HG03175 (cell line): ENCODE measurements around the gene TMEM81.

Experiments used
- ATAC-seq: cut with Tn5 transposase; IDR thresholded peaks from one replicate; pipeline ENCODE4 v1.9.1; 2021; ENCODE audit warnings: mild to moderate bottlenecking, moderate library complexity; ENCODE audit not compliant: unreplicated experiment

TMEM81 gene

GRCh38 chr1:205061227-205061626 lies 23.0 kb downstream of the TMEM81 start:
- no peak for ATAC-seq

- ATAC-seq = no peak
Observed at GRCh38 chr1:205060746-205061145, 23.5 kb downstream of the TMEM81 start.

- ATAC-seq = no peak
Observed at GRCh38 chr1:205059660-205060059, 24.6 kb downstream of the TMEM81 start.

GRCh38 chr1:205058853-205059252 lies 25.4 kb downstream of the TMEM81 start:
- ATAC-seq = no peak

DNA sequence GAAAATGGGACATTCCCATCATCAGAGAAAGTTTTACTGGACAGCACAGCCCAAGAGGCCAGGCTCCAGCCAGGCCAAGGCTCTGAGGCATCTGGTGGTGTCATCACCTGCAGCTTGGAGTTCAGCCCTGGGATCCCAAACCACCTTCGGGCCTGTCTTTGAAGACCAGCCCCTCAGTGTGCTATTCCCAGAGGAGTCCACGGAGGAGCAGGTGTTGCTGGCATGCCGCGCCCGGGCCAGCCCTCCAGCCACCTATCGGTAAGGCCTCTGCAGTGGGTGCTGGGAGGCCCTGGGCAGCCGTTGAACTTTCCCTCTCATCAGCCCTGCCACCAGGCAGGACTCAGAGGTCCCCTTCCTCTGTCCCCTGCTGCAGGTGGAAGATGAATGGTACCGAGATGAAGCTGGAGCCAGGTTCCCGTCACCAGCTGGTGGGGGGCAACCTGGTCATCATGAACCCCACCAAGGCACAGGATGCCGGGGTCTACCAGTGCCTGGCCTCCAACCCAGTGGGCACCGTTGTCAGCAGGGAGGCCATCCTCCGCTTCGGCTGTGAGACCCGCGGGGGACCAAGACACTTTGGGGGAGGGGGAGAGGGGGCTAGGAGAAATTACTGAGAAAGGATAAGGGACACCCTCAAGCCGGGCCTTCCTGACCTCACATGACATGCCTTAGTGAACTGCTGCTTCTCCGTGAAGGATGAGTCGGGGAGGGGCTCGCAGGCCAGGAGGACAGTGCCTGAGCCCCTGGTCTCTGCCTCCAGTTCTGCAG lies 26.3 kb downstream of the TMEM81 start:
- ATAC-seq = no peak

GRCh38 chr1:205056956-205057568 lies 27.2 kb downstream of the TMEM81 start:
- ATAC-seq = no peak

DNA sequence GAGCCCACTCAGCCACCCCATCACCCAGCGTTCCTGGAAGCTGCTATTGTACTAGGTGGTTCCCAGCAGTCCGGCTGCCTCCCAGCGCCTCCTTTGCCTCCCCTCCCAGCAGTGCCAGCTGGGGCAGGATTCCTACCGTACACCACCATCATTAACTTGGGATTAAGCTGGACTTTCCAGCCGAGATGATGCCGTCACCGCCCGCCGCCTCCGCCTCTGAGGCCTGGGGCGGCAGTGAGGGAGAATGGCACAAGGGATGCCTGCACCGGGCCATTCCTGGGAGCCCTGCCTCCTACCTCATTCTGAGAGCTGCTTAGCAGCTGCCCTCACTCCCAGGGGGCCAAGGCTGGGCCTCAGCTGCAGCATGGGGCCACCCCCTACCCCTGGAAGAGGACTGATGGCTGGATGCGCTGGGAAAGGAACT lies 28.1 kb downstream of the TMEM81 start:
- no peak for ATAC-seq

DNA sequence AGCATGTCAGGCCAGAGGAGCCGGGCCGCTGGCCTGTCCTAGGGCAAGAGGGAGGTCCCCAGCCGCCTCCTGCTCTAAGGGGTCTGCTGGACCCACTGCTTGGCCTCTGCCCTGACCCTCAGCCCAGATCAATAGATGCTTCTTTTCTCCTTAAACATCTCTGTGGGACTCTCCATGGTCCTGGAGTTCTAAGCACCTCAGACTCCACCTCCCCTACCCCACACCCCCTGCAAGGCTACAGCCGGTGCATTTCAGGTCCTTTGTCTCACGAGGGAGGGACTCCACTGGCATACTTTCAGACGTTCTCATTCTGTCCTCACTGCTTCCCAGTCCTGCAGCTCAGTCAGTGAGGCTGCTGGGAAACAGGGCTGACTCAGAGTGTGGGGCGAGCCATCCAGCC lies 30.2 kb downstream of the TMEM81 start:
- ATAC-seq = no peak

GRCh38 chr1:205053296-205053695 lies 31.0 kb downstream of the TMEM81 start:
- ATAC-seq = no peak

- ATAC-seq = no peak
Observed at GRCh38 chr1:205052690-205053089, 31.6 kb downstream of the TMEM81 start.

GRCh38 chr1:205049479-205049878 lies 34.8 kb downstream of the TMEM81 start:
- no peak for ATAC-seq

- no peak for ATAC-seq
Observed at GRCh38 chr1:205048382-205048781, 35.9 kb downstream of the TMEM81 start.

GRCh38 chr1:205047764-205048231 lies 36.5 kb downstream of the TMEM81 start:
- no peak for ATAC-seq

DNA sequence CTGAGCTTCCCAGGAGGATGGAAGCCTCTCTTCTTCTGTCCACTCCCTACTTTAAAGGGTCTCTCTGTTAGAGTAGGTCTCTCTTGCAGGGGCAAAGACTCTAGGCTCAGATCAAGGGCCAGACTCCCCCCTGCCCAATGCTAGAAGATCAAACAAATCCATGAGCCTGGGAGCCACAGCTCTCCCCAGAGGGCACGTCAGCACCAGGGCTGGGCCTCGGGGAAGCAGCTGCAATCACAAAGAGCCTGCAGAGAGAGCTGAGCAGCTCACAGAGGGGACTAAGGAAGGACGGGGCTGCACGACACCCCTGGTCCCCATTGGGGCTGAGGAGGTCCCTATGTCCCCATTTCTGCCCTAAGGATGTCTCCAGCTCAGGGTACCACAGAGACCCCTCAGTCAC lies 37.4 kb downstream of the TMEM81 start:
- no peak for ATAC-seq

GRCh38 chr1:205045146-205045545 lies 39.1 kb downstream of the TMEM81 start:
- no peak for ATAC-seq

DNA sequence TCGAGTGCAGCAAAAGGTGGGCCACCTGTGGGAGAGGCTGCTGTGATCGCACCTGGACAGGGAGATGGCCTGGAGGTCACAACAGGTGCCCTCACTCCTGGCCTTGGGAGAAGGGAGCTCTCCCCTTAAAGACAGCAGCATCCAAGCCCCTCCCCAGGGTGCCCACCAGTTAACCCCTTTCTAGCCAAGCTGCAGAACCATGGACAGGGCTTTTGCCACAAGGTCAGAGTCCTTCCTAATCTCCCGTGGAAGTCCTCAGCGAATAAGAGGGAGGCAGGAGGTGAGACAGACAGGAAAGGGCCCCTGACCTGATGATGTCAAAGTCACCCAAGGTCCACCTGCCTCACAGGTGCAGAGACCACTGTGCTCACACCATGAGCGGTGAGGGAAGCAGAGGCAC lies 39.5 kb downstream of the TMEM81 start:
- ATAC-seq = no peak

GRCh38 chr1:205043866-205044265 lies 40.4 kb downstream of the TMEM81 start:
- ATAC-seq = no peak

- no peak for ATAC-seq
Observed at GRCh38 chr1:205042911-205043806, 41.1 kb downstream of the TMEM81 start, which contains the start of gene CNTN2. Gene CNTN2 (plus strand): TSS chr1:205043212. CDS start chr1:205053186, 9,974 bp downstream.

GRCh38 chr1:205041998-205042910 lies 42.0 kb downstream of the TMEM81 start:
- no peak for ATAC-seq

DNA sequence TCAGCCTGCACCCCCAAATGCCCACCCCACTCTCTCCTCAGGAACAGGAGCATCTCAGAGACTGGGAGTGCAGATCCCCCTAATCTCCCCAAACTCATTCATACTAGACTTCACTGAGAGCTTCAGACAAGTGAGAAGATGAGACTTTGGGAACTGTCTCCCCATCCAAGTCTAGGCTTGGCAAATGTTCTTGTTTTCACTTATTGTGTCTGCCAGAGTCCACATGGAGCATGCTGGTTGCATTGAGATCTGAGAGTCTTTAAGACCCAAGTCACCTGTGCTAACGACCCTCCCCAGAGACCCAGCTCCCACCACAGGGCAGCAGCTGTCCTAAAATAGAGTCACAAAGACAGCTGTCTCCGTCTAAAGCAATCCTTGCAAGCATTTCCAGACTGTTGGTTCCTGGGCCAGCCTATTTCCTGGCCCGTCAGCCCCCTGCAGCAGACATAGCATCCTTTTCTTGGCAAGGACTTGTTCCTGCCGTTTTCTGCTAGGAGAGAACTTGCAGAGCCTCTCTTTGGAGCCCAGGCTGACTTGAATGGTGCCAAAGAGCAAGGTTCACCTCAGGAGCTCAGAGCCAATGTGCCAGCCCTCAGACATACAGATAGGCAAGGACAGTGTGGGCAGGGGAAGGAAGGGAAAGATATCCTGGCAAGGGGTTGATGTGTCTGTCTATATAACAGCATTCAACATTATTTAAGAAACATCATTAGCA lies 43.1 kb downstream of the TMEM81 start:
- ATAC-seq = no peak
